K562 (cell line): ENCODE data around the gene AIM2. TPM values are rescaled to one million over a fixed set of nuclear protein-coding genes. Genes with fewer than 3 reads are reported as not detected.

Source experiments
- ATAC-seq: fragments of 200-7000 bp; cut with Tn5 transposase; 3 replicates; pipeline ENCODE4 v1.9.1; 2020; ENCODE audit warnings: moderate library complexity
- BruUV-seq: library from RNA; stranded (reverse); fragments of 400-500 nt; replicated peaks from 2 replicates; lab custom pipeline; 2021; lab: Mats Ljungman, UMichigan
- CTCF ChIA-PET: fragments of 300-600 bp; formaldehyde crosslinking; extraction: SDS; loops from one replicate; lab custom pipeline; 2021; ENCODE audit warnings: low intra/inter-chr PET ratio; lab: Yijun Ruan, JAX
- POLR2A ChIA-PET: fragments of 300-600, 350-650 bp; sonication (Branson Sonifier 250); formaldehyde crosslinking; extraction: SDS; loops from one replicate; lab custom pipeline; 2021; ENCODE audit warnings: antibody characterized with exemption, inconsistent platforms; lab: Yijun Ruan, JAX
- DNase-seq, 4 experiments: peaks; one replicate each; pipeline versions ENCODE4 v3.0.0 to v3.0.0-alpha.2; 2011 to 2018; ENCODE audit warnings: low spot score in 3 of 4, mixed read lengths in 3 of 4; ENCODE audit errors: extremely low read depth in 1 of 4
- FAIRE-seq: peaks from 2 replicates; lab custom pipeline; 2011; peaks lifted over from hg19 to GRCh38; lab: Jason Lieb, UNC
- H2AFZ ChIP-seq: 2 replicates; pipeline ENCODE4 v1.6.0; 2011; ENCODE audit warnings: low read depth, low read length, control low read depth, inconsistent platforms
- H3K27ac ChIP-seq: fragments of 200-600 bp; 3 replicates; pipeline ENCODE4 v1.8.0; 2011; ENCODE audit warnings: low read depth, mild to moderate bottlenecking, control low read depth, inconsistent platforms, low read length, moderate library complexity, mixed read lengths; ENCODE audit errors: extremely low read depth
- H3K27me3 ChIP-seq, 2 experiments: fragments of 300-600 bp in 1 of 2; 2 replicates in 1 of 2; 3 replicates in 1 of 2; pipeline versions ENCODE4 v1.6.0 to v1.8.0; 2011; ENCODE audit warnings: inconsistent platforms in 2 of 2, low read length in 2 of 2, mild to moderate bottlenecking in 1 of 2, mixed read lengths in 1 of 2, moderate library complexity in 1 of 2; ENCODE audit not compliant: control insufficient read depth in 2 of 2, insufficient read depth in 2 of 2
- H3K36me3 ChIP-seq: fragments of 300-600 bp; 3 replicates; pipeline ENCODE4 v1.8.0; 2011; ENCODE audit warnings: mild to moderate bottlenecking, low read length, inconsistent platforms; ENCODE audit not compliant: control insufficient read depth, insufficient read depth
- H3K4me1 ChIP-seq, 2 experiments: fragments of 200-600 bp in 1 of 2; replicated peaks in 1 of 2; 2 replicates in 1 of 2; 3 replicates in 1 of 2; pipeline versions ENCODE4 v1.5.1 to v1.8.0; 2011; ENCODE audit warnings: inconsistent platforms in 2 of 2, low read length in 2 of 2, mild to moderate bottlenecking in 1 of 2, mixed read lengths in 1 of 2, moderate library complexity in 1 of 2; ENCODE audit not compliant: control insufficient read depth in 2 of 2, insufficient read depth in 2 of 2
- H3K4me2 ChIP-seq: 2 replicates; pipeline ENCODE4 v1.6.1; 2011; ENCODE audit warnings: low read length, control low read depth, inconsistent platforms, mixed read lengths; ENCODE audit not compliant: insufficient read depth
- H3K4me3 ChIP-seq: fragments of 200-600 bp; sonication (generic), shearing (Covaris generic); 2 replicates; pipeline ENCODE4 v1.5.1; 2016; ENCODE audit warnings: control low read depth, inconsistent platforms
- H3K79me2 ChIP-seq: fragments of 200-600 bp; 3 replicates; pipeline ENCODE4 v1.8.0; 2011; ENCODE audit warnings: low read length, inconsistent platforms; ENCODE audit not compliant: control insufficient read depth, insufficient read depth
- H3K9ac ChIP-seq, 2 experiments: 2 replicates each; pipeline versions ENCODE4 v1.6.0 to v1.6.1; 2011; ENCODE audit warnings: low read depth in 2 of 2, low read length in 2 of 2, control low read depth in 1 of 2, inconsistent platforms in 1 of 2, mild to moderate bottlenecking in 1 of 2, mixed read lengths in 1 of 2; ENCODE audit not compliant: insufficient read depth in 1 of 2
- H3K9me1 ChIP-seq: one replicate; pipeline ENCODE4 v1.6.0; 2011; ENCODE audit warnings: inconsistent platforms, mild to moderate bottlenecking, low read length, moderate library complexity; ENCODE audit not compliant: control insufficient read depth, insufficient read depth
- H3K9me3 ChIP-seq: replicated peaks from 2 replicates; pipeline ENCODE4 v1.5.1; 2011; ENCODE audit warnings: low read depth, low read length, inconsistent platforms; ENCODE audit not compliant: control insufficient read depth, insufficient read depth
- H4K20me1 ChIP-seq: replicated peaks from 2 replicates; pipeline ENCODE4 v1.6.1; 2011; ENCODE audit warnings: low read length, inconsistent platforms, mixed read lengths; ENCODE audit not compliant: control insufficient read depth, insufficient read depth
- BRD4 ChIP-seq: fragments of 200-600 bp; sonication (generic); IDR thresholded peaks from 2 replicates; pipeline ENCODE4 v1.6.1; 2017; ENCODE audit warnings: inconsistent platforms
- CCAR2 ChIP-seq: fragments of 200-400 bp; formaldehyde crosslinking; IDR thresholded peaks from 2 replicates; pipeline ENCODE4 v1.6.1; 2017; ENCODE audit warnings: mild to moderate bottlenecking, low read depth, low read length
- GATA2 ChIP-seq: sonication (generic); formaldehyde crosslinking; IDR thresholded peaks from 2 replicates; pipeline ENCODE4 v1.4.0; 2020; ENCODE audit warnings: mild to moderate bottlenecking, missing genetic modification reagents
- PPARD ChIP-seq: fragments of 250-450 bp; sonication (Bioruptor Pico); IDR thresholded peaks from 2 replicates; pipeline ENCODE4 v1.8.0; 2022; ENCODE audit warnings: inconsistent platforms, mild to moderate bottlenecking, moderate library complexity
- RAD21 ChIP-seq, 2 experiments: fragments of 250-450 bp in 1 of 2; fragments of 450-650 bp in 1 of 2; sonication (Bioruptor Pico) in 1 of 2; formaldehyde crosslinking in 1 of 2; IDR thresholded peaks in 1 of 2; conservative IDR thresholded peaks in 1 of 2; 2 replicates each; pipeline versions ENCODE4 v1.4.0 to v1.8.0; 2020 to 2022; ENCODE audit warnings: mild to moderate bottlenecking in 2 of 2, moderate library complexity in 1 of 2
- RBM34 ChIP-seq: fragments of 200-400 bp; formaldehyde crosslinking; IDR thresholded peaks from 2 replicates; pipeline ENCODE4 v1.6.1; 2018; ENCODE audit warnings: low read length, borderline replicate concordance; ENCODE audit not compliant: insufficient read depth
- SAFB ChIP-seq: fragments of 200-400 bp; formaldehyde crosslinking; IDR thresholded peaks from 2 replicates; pipeline ENCODE4 v1.6.1; 2017; ENCODE audit warnings: low read depth, low read length, borderline replicate concordance
- SMARCE1 ChIP-seq: fragments of 450-650 bp; IDR thresholded peaks from 2 replicates; pipeline ENCODE4 v1.7.1; 2016; ENCODE audit warnings: mild to moderate bottlenecking
- TCF15 ChIP-seq: fragments of 250-450 bp; sonication (Bioruptor Pico); IDR thresholded peaks from 2 replicates; pipeline ENCODE4 v1.8.0; 2022; ENCODE audit warnings: moderate library complexity, mild to moderate bottlenecking, inconsistent platforms
- ZNF165 ChIP-seq: fragments of 250-450 bp; sonication (Bioruptor Pico); IDR thresholded peaks from 2 replicates; pipeline ENCODE4 v1.4.0; 2020; ENCODE audit warnings: borderline replicate concordance
- ZNF24 ChIP-seq: fragments of 450-650 bp; IDR thresholded peaks from 2 replicates; pipeline ENCODE4 v1.6.1; 2016
- ZNF316 ChIP-seq: fragments of 450-650 bp; IDR thresholded peaks from 2 replicates; pipeline ENCODE4 v1.6.1; 2016
- ZNF384 ChIP-seq: IDR thresholded peaks from 2 replicates; pipeline ENCODE4 v1.6.1; 2012; ENCODE audit warnings: low read depth, low read length, improper control_type of control experiment
- ZNF586 ChIP-seq: fragments of 450-650 bp; formaldehyde crosslinking; conservative IDR thresholded peaks from 2 replicates; pipeline ENCODE4 v1.4.0; 2020; ENCODE audit warnings: mild to moderate bottlenecking, moderate library complexity
- WGBS: fragments of 100-300 bp; shearing (Covaris generic); methylation state at CpG from one replicate; pipeline ENCODE4 v1.1.6; 2016; ENCODE audit warnings: low coverage, mixed read lengths; ENCODE audit not compliant: insufficient coverage; ENCODE audit errors: missing lambda C conversion rate; 5-methylcytosine and 5-hydroxymethylcytosine counted together
- in situ Hi-C: fragments of 300-500 bp; cut with MboI; formaldehyde crosslinking; loops from 4 replicates; pipeline ENCODE4 v1.15.0; 2018; ENCODE audit warnings: inconsistent platforms, mixed read lengths
- intact Hi-C: fragments of 100-400 bp; cut with micrococcal nuclease; formaldehyde crosslinking; loops from 2 replicates; pipeline ENCODE4 v1.14.2; 2022
- polyA plus RNA-seq, 8 experiments: library from polyadenylated mRNA; depleted of rRNA in 4 of 8; stranded (reverse) in 5 of 8; unstranded in 3 of 8; fragments of >200 nt; fragmentation: Nextera tagmentation in 2 of 8; fragmentation: Illumina TruSeq in 1 of 8; extraction: Ambion mirVana in 2 of 8; extraction: Trizol in 1 of 8; gene quantifications; 2 replicates each; pipeline versions ENCODE4 v1.2.1 to v1.2.3, GENCODE V29; 2011 to 2014; ENCODE audit warnings: inconsistent platforms in 1 of 8, missing spikeins in 1 of 8
- total RNA-seq, 7 experiments: library from RNA; depleted of rRNA in 6 of 7; stranded (reverse); fragments of >200 nt in 6 of 7; fragmentation: Illumina TruSeq in 2 of 7; extraction: Trizol in 2 of 7; gene quantifications; 2 replicates each; pipeline versions ENCODE4 v1.2.1 to v1.2.3, GENCODE V29; 2011 to 2021; ENCODE audit warnings: low replicate concordance in 1 of 7
- TF ChIP-seq, protein P1 (sequence below): sonication (generic); formaldehyde crosslinking; IDR thresholded peaks from 2 replicates; pipeline ENCODE4 v1.8.0; 2022; ENCODE audit warnings: mild to moderate bottlenecking, missing genetic modification reagents, borderline replicate concordance
- TF ChIP-seq, protein P2 (sequence below): sonication (generic); formaldehyde crosslinking; IDR thresholded peaks from 2 replicates; pipeline ENCODE4 v1.8.0; 2023; ENCODE audit warnings: mild to moderate bottlenecking, missing genetic modification reagents
- TF ChIP-seq, protein P3 (sequence below): IDR thresholded peaks from 3 replicates; pipeline ENCODE4 v1.6.1; 2011; ENCODE audit warnings: borderline replicate concordance, mild to moderate bottlenecking; ENCODE audit not compliant: insufficient read length, insufficient read depth

AIM2 gene
- total and polyA plus RNA-seq, 9 of the 15 experiments (the other 6 are each of a cell fraction or from before 2014, with no cell fraction given) = 0.10 to 0.95 (median 0.22) TPM

DNA sequence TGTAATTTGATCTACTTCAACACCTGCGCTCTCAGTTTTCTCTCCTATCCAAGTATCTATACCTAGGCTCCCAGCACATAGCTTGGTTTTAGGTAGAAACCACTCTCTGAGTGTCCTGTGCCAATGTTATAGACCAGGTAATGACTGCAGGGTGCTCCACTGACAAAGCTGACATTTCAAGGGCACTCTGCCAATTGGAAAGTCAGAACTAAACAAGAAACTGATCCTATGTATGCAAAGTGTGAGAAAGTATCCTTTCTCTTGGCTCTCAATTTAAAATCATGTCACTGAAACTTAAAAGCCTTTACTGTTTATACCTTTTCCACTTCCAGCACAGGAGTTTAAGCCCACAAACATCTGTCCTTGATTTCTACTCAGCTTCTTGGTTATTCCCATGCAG lies 45.0 kb upstream of the AIM2 start:
- ATAC-seq (no peak), FAIRE-seq (no peak), DNase-seq (no peak)
- no peak overlapping the region for H3K4me3 ChIP-seq
- ChIA-PET CTCF (no interaction called here), POLR2A (no interaction called here)
- BruUV-seq = no TSS peak
- H3K36me3 ChIP-seq = no peaks in the 10 kb centered on the region
- H2AFZ ChIP-seq = no peak overlapping the region
- peaks cover 2 to 5% of the 10 kb centered on the region in 2 experiments; a peak in 4 of 5 replicates for H3K27me3 ChIP-seq
- no peaks in the 10 kb centered on the region for H3K4me1 ChIP-seq
- in situ Hi-C loops (no loop called here), intact Hi-C loops (no loop called here)
- no peak overlapping the region for H3K4me2 ChIP-seq
- WGBS = 0% methylated on average over 1 of the region's 1 CpG
- no peak overlapping the region for H3K27ac ChIP-seq
- H4K20me1 ChIP-seq = no peaks in the 10 kb centered on the region
- H3K9me3 ChIP-seq = no peaks in the 10 kb centered on the region
- no peaks in the 10 kb centered on the region for H3K9me1 ChIP-seq
- no peaks in the 10 kb centered on the region for H3K79me2 ChIP-seq
- H3K9ac ChIP-seq = no peak overlapping the region
- TF ChIP-seq SMARCE1 (no peak), ZNF586 (CRISPR knock-in tag) (no peak), ZNF24 (no peak), ZNF316 (no peak), ZNF384 (no peak), RBM34 (no peak), GATA2 (CRISPR knock-in tag) (no peak), PPARD (CRISPR knock-in tag) (no peak), TCF15 (CRISPR knock-in tag) (no peak), ZNF165 (no peak), SAFB (no peak), CCAR2 (no peak), RAD21 (CRISPR knock-in tag; conservative IDR thresholded peaks at IDR 0.05 in 1 of 2, IDR thresholded peaks at IDR 0.05 in 1 of 2) (no peak), BRD4 (no peak)
- TF ChIP-seq, protein P1, sequence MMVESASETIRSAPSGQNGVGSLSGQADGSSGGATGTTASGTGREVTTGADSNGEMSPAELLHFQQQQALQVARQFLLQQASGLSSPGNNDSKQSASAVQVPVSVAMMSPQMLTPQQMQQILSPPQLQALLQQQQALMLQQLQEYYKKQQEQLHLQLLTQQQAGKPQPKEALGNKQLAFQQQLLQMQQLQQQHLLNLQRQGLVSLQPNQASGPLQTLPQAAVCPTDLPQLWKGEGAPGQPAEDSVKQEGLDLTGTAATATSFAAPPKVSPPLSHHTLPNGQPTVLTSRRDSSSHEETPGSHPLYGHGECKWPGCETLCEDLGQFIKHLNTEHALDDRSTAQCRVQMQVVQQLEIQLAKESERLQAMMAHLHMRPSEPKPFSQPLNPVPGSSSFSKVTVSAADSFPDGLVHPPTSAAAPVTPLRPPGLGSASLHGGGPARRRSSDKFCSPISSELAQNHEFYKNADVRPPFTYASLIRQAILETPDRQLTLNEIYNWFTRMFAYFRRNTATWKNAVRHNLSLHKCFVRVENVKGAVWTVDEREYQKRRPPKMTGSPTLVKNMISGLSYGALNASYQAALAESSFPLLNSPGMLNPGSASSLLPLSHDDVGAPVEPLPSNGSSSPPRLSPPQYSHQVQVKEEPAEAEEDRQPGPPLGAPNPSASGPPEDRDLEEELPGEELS (CRISPR knock-in tag) = no peak
- TF ChIP-seq, protein P2, sequence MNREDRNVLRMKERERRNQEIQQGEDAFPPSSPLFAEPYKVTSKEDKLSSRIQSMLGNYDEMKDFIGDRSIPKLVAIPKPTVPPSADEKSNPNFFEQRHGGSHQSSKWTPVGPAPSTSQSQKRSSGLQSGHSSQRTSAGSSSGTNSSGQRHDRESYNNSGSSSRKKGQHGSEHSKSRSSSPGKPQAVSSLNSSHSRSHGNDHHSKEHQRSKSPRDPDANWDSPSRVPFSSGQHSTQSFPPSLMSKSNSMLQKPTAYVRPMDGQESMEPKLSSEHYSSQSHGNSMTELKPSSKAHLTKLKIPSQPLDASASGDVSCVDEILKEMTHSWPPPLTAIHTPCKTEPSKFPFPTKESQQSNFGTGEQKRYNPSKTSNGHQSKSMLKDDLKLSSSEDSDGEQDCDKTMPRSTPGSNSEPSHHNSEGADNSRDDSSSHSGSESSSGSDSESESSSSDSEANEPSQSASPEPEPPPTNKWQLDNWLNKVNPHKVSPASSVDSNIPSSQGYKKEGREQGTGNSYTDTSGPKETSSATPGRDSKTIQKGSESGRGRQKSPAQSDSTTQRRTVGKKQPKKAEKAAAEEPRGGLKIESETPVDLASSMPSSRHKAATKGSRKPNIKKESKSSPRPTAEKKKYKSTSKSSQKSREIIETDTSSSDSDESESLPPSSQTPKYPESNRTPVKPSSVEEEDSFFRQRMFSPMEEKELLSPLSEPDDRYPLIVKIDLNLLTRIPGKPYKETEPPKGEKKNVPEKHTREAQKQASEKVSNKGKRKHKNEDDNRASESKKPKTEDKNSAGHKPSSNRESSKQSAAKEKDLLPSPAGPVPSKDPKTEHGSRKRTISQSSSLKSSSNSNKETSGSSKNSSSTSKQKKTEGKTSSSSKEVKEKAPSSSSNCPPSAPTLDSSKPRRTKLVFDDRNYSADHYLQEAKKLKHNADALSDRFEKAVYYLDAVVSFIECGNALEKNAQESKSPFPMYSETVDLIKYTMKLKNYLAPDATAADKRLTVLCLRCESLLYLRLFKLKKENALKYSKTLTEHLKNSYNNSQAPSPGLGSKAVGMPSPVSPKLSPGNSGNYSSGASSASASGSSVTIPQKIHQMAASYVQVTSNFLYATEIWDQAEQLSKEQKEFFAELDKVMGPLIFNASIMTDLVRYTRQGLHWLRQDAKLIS (CRISPR knock-in tag) = no peak
- TF ChIP-seq, protein P3, sequence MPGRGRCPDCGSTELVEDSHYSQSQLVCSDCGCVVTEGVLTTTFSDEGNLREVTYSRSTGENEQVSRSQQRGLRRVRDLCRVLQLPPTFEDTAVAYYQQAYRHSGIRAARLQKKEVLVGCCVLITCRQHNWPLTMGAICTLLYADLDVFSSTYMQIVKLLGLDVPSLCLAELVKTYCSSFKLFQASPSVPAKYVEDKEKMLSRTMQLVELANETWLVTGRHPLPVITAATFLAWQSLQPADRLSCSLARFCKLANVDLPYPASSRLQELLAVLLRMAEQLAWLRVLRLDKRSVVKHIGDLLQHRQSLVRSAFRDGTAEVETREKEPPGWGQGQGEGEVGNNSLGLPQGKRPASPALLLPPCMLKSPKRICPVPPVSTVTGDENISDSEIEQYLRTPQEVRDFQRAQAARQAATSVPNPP = no peak
